GM23338 (cell line): ENCODE data around the gene FILIP1L.

ENCODE experiments used
- CREB1 ChIP-seq: fragments of 250-450 bp; sonication (Bioruptor Pico); IDR thresholded peaks from 2 replicates; pipeline ENCODE4 v1.5.0; 2020; ENCODE audit warnings: low read depth, mild to moderate bottlenecking, moderate library complexity
- EZH2 ChIP-seq: fragments of 200-600 bp; sonication (generic); IDR thresholded peaks from one replicate; pipeline ENCODE4 v1.8.0; 2017; ENCODE audit warnings: antibody characterized with exemption, mild to moderate bottlenecking, low read depth; ENCODE audit not compliant: unreplicated experiment
- TF ChIP-seq, protein P1 (sequence below), 2 experiments: fragments of 200-600 bp in 1 of 2; sonication (generic) in 1 of 2; conservative IDR thresholded peaks; 2 replicates each; pipeline versions ENCODE4 v1.5.1 to v1.6.1; 2016 to 2017; ENCODE audit warnings: antibody characterized with exemption in 2 of 2, low read depth in 2 of 2, mild to moderate bottlenecking in 2 of 2, moderate library complexity in 1 of 2

DNA sequence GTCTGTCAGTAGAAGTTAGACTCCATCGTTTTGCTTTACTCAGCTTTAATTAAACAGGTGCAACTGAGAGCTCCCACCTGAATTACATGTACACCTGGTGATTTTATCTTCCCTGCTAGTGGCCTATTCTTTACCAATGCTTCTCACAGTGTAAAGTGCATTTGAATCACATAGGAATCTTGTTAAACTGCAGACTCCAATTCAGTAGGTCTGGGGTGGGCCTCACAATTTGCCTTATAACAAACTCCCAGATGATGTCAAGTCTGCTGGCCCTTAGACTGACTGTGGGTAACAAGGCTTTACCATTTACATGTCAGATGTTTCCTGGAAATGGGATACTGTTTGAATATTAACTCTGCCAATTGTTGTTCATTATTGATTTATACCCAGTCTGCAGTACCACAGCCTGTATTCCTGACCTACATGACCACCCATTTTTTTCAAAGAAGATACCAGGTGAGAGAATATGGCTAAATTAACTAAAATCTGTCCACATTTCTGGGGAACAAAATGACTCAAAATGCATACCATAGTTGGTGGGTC, 259.5 kb downstream of the FILIP1L start:
- TF ChIP-seq, protein P1, sequence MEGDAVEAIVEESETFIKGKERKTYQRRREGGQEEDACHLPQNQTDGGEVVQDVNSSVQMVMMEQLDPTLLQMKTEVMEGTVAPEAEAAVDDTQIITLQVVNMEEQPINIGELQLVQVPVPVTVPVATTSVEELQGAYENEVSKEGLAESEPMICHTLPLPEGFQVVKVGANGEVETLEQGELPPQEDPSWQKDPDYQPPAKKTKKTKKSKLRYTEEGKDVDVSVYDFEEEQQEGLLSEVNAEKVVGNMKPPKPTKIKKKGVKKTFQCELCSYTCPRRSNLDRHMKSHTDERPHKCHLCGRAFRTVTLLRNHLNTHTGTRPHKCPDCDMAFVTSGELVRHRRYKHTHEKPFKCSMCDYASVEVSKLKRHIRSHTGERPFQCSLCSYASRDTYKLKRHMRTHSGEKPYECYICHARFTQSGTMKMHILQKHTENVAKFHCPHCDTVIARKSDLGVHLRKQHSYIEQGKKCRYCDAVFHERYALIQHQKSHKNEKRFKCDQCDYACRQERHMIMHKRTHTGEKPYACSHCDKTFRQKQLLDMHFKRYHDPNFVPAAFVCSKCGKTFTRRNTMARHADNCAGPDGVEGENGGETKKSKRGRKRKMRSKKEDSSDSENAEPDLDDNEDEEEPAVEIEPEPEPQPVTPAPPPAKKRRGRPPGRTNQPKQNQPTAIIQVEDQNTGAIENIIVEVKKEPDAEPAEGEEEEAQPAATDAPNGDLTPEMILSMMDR (conservative IDR thresholded peaks at IDR 0.05; ENCODE audit: low read depth in 2 of 2), result no peak
- TF ChIP-seq EZH2 (no peak), CREB1 (no peak)
